GM18499 (cell line): Measurements from ENCODE around the gene STK11.

Source experiments
- ATAC-seq: cut with Tn5 transposase; IDR thresholded peaks from one replicate; pipeline ENCODE4 v1.9.1; 2021; ENCODE audit warnings: moderate number of reproducible peaks; ENCODE audit not compliant: insufficient read depth, unreplicated experiment

The STK11 gene

DNA sequence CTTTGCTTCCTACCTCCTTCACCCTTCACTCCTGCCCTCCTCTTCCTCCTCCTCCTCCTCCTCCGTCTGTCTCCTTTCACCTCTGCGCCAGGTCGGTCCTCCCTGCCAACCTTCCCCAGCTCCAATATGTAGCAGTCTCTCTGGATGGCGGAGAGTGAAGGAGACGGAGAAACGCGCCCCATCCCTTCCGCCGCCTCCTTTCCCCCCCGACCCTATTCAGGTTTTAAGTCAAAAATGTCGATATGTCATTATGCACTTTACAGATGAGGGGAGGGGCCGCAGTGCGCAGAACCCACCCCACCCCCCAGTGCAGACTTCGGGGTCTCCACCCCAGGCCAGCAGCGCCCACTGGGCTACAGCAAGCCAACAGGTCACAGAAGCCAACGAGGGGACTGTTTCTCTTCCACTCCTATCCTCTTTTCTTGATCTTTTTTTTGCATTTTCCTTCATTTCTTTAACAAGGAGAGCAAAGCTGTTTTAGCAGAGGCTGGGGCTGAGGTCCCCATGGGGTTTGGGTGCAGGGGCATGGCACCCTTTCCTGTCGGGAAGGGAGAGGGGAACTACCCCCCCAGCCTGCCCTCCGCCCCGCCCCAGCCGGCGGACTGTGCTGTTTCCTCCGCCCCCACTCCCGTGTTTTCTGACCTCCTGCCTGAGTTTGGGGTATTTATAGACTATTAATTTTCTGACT is 52.0 kb downstream of the STK11 start:
- no peak for ATAC-seq

DNA sequence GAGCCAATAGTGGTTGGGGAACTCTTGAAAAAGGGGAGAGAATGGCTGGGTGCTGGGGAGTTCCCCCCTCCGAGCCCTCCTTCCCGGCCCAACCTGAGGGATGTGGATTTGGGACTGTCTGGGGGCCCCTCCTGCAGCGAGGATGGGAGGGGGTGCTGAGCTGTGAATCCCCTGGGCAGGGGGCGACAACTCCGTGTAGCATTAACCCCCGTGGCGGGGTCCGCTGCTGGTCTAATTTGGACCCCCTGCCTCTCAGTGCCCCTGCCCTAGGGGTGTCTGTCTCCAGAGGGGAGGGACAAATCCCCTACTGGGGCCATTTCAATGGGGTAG is 52.5 kb downstream of the STK11 start:
- no peak for ATAC-seq

- no peak for ATAC-seq
Measured at GRCh38 chr19:1258707-1259205, 53.2 kb downstream of the STK11 start.

DNA sequence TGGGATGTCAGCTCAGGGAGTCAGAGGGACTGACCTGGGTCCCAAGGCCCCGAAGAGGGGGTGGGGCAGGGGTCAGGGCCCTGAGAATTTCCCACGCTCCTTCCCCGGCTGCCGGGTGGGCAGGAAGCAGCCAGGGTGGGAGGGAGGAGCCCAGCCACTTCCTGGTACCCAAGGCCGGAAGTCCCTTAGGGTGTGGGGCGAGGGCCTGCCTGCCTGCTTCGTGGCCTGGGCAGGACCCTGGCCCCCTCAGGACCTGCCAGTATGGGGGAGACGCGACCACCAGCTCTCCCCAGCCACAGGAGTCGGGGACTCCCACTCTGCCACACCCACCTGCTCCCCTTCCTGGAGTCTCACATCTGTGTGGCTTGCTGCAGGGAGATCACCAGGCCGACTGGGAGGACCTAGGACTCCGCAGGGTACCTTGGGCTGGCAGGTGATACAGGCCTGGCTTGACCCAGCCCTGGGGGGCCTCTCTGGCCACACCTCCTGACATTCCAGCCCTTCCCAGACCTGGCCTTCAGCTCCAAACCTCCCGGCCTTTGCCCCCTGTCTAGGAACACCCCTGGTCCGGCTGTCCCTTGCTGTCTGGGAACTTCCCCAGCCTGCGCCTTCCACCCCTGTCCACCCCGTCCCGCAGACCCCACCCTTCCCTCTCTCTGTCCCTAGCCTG is 53.8 kb downstream of the STK11 start:
- no peak for ATAC-seq

DNA sequence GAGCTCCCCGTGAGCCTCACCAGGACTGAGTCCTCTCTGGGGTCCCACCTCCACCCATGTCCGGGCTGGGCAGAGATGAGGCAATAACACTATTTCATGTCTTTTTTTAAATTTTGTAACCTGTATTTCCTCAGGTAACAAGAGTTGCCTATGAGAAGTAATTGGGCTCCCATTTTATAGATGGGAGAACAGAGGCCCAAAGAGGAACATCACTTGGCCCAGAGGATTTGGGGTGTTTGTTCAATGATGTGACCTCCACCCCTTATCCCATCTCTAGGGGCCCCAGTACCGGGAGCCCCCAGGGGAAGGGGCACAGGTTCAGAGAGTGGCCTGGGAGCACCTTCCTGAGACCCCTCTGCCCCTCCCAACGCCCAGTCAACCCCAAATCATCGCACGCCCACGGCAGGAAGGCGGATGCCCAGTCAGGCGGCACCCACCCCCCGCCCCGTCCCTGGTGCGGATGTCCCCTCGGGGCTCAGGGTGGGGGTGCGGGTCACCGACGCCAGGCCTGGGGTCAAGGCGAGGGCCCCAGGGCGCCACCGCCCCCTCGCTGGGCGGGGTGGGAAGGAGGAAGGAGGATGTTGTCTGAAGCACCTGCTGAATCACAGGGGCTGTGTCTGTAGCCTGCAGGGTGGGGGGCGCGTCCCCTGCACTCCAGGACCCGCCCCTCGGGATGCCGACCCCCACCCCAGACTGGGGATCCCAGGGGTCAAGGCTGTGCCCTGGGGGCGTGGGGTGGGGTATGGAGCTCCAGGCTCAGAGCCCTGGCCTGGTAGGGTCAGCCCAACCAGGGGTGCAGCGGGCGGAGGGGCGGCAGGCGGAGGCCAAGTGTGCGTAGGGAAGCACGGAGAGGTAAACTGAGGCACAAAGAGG is 54.5 kb downstream of the STK11 start:
- no peak for ATAC-seq

- ATAC-seq: no peak
Measured at GRCh38 chr19:1260749-1261537, 55.4 kb downstream of the STK11 start.

- no peak for ATAC-seq
Measured at GRCh38 chr19:1261538-1261797, 55.9 kb downstream of the STK11 start.

DNA sequence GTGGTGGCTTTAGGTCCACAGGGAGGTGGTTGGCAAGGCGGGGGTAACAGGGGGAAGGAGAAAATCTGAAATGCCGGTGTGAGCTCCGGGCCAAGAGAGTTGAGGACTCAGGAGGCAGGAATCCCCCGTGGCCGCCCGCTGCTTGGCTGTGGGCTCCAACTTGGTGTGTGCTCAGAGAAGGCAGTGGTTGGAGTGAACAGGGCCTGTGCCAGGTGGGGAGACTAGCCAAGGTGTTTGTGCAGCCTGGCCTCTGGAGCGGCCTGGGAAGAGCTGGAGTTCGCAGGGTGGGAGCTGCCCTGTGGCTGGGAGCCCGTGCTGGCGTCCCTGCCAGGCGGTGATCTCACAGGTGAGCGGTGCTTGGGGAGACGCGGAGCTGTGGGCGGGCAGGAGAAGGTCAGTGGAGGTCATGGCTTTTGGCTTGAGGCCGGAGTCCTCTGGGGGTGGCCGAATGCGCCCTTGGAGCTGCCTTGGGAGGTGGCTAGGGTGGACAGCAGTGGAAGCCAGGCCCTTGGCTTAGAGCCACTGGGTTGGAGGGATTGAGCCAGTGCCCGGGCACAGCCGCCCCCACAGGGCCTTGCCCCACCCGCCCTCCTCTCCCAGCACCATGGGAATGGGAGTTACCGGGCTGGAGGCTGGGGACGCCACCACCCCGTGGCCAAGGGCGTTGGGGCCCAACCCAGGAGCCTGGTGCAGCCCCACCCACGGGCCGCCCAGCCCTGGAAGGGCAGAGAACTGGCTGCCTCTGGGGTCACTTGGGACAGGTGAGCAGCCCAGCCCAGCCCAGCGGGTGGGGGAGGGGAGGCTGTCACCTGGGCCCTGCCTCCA is 56.4 kb downstream of the STK11 start:
- no peak for ATAC-seq

DNA sequence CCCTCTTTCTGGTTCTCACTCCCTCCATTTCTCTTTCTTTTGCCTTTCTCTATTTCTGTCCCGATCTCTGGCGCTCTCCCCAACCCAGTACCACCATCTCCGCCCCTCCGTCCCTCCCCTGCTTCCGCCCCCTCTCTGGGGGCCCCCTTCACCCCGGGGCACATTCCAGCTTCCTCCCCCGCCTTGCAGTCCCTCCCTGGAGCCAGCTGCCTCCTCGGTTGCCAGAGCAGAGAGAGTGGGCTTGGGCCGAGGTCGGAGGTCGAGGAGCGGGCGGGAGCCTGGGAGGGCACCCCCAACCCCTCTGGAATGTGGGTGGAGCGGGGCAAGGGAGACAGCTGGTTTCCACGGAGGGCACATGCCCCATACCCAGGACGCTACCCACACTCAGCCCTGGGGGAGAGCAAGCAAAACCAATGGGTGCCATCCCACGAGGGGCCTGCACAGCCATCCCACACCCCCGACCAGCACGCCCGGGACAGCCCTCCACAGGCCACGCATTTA is 57.1 kb downstream of the STK11 start:
- ATAC-seq: no peak

GRCh38 chr19:1263188-1263587 is 57.6 kb downstream of the STK11 start:
- ATAC-seq: no peak

- no peak for ATAC-seq
Measured at GRCh38 chr19:1264801-1265614, 59.4 kb downstream of the STK11 start.

- ATAC-seq: no peak
Measured at GRCh38 chr19:1265615-1266128, 60.1 kb downstream of the STK11 start.

GRCh38 chr19:1266129-1266915 is 60.7 kb downstream of the STK11 start:
- no peak for ATAC-seq

- ATAC-seq: no peak
Measured at GRCh38 chr19:1266916-1267476, 61.4 kb downstream of the STK11 start.

DNA sequence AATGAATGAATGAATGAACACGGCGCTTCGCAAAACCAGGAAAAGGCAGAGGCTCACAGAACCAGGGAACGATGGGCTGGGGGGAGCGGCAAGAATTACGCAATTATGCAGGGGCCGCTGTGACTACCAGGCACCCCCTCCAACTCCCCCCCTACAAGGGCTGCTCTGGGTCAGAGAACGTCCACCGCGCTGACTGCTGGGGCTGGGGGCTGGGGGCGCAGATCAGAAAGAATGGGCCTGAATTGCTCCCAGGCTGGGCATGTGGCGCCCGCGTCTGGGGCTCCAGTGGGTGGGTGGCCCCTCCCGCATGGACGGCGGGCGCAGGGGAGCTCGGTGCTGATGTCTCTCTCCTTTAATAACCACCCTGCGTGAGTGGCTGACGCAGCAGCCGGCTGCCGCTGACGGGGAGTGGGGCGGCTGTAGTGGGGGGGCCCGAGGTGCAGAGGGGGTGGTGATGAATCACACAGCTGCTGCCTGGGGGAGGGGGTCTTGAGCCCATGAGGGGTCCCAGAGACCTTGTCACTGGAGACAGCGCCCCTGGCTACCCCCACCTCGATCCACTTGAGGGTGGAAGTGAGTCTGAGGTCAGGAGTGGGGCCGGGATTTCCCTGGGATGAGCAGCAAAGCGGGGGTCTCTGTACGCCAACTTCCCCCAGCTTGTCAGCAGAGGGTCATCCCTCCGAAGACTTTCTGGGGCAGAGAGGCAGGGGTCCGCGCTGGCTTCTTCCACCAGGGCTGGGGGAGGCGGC is 62.1 kb downstream of the STK11 start:
- no peak for ATAC-seq

DNA sequence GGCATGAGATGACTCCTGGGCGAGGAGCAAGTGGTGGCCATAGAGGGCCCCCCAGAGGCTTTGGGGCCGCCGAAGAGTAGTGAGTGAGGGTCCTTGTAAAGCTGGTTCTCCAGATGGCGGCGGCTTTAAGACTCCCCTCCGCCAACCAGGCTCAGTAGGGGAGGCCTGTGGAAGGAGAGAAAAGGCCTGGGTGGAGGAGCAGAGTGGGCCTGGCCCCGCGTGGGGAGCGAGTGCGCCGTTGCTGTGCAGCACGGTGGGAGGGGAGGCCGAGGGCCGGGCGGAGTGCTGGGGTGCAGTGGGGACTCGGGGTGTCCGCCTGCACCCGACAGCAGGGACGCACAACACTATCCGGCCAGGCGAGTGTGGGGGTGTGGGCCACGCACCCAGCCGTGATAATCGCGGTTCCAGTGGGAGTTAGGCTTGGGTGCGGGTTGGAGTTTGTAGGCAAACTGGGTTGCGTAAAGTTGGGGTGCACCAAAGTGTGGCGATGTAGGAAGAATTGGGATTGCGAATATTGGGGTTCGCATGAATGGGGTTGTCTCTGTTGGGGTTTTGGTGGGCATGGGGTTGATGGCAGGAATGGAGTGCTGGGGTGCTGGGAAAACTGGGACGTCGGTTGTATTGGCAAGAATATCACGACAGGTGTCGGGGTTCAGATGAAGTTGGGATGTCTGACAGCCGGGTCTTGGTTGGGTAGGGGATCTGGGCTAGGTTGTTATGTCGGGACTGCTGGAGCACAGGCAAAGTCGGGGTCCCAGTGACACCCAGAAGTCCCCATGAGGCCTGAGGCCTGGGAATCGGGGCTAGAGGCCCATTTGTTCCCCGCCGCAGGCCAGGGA is 62.9 kb downstream of the STK11 start:
- no peak for ATAC-seq
